NOMO-1 (cell line): ENCODE measurements around the gene GABRG3.

Source experiments
- DNase-seq, 2 experiments: peaks; one replicate each; lab custom pipeline; 2025; ENCODE audit not compliant: unreplicated experiment in 2 of 2; lab: John Stamatoyannopoulos, UW

GABRG3 gene

GRCh38 chr15:27532358-27532757, 561.4 kb downstream of the GABRG3 start:
- DNase-seq: no peak

GRCh38 chr15:27535445-27536129, 564.6 kb downstream of the GABRG3 start:
- no peak for DNase-seq

GRCh38 chr15:27538325-27538724, 567.3 kb downstream of the GABRG3 start:
- DNase-seq: no peak

GRCh38 chr15:27541581-27541980, 570.6 kb downstream of the GABRG3 start:
- no peak for DNase-seq

- no peak for DNase-seq
These were observed 574.7 kb downstream of the GABRG3 start for GRCh38 chr15:27545494-27546255.

- DNase-seq: no peak
These were observed 578.8 kb downstream of the GABRG3 start for GRCh38 chr15:27549746-27550145.

GRCh38 chr15:27550635-27551034, 579.7 kb downstream of the GABRG3 start:
- DNase-seq: no peak

- no peak for DNase-seq
These were observed 590.8 kb downstream of the GABRG3 start for GRCh38 chr15:27561816-27562215.

- DNase-seq: no peak
These were observed 592.9 kb downstream of the GABRG3 start for GRCh38 chr15:27563765-27564370.

GRCh38 chr15:27564656-27565055, 593.7 kb downstream of the GABRG3 start:
- no peak for DNase-seq

- DNase-seq: no peak
These were observed 599.8 kb downstream of the GABRG3 start for GRCh38 chr15:27570746-27571145.

- no peak for DNase-seq
These were observed 603.0 kb downstream of the GABRG3 start for GRCh38 chr15:27573805-27574485.

- DNase-seq: no peak
These were observed 603.6 kb downstream of the GABRG3 start for GRCh38 chr15:27574541-27575054.

- no peak for DNase-seq
These were observed 604.5 kb downstream of the GABRG3 start for GRCh38 chr15:27575521-27575920.

- DNase-seq: no peak
These were observed 605.6 kb downstream of the GABRG3 start for GRCh38 chr15:27576576-27576975.

GRCh38 chr15:27579738-27580137, 608.8 kb downstream of the GABRG3 start:
- DNase-seq: no peak

GRCh38 chr15:27582726-27583410, 611.9 kb downstream of the GABRG3 start:
- no peak for DNase-seq

- no peak for DNase-seq
These were observed 612.7 kb downstream of the GABRG3 start for GRCh38 chr15:27583651-27584050.

- DNase-seq: no peak
These were observed 614.2 kb downstream of the GABRG3 start for GRCh38 chr15:27585041-27585640.

- DNase-seq: no peak
These were observed 616.8 kb downstream of the GABRG3 start for GRCh38 chr15:27587810-27588209.
